MM.1S (cell line): ENCODE results near the gene SMURF2.

Source experiments
- EZH2 ChIP-seq: fragments of 300-600 bp; sonication (generic); optimal IDR thresholded peaks from 2 replicates; pipeline ENCODE3; 2017; ENCODE audit warnings: low read depth, mild to moderate bottlenecking, antibody characterized with exemption, low read length, mixed read lengths
- EZH2phosphoT487 ChIP-seq: fragments of 300-600 bp; sonication (generic); IDR thresholded peaks from 2 replicates; pipeline ENCODE4 v1.6.1; 2018; ENCODE audit warnings: antibody characterized with exemption, low read length
- TF ChIP-seq, protein P1 (sequence below): fragments of 300-600 bp; sonication (generic); IDR thresholded peaks from 2 replicates; pipeline ENCODE4 v1.5.1; 2016; ENCODE audit warnings: antibody characterized with exemption, low read length, mixed read lengths

DNA sequence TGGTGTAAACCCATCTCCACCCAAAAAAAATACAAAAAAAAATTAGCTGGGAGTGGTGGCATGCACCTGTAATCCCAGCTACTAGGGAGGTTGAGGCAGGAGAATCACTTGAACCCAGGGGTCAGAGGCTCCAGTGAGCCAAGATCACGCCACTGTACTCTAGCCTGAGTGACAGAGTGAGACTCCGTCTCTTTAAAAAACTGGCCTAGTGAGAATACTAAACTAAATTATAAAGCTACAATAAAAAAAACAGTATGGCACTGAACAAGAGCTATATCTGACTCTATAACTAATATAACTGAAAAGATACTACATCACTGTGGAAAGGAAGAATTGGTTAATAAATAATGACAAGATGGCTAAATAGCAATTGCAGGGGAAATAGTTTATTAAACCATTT is 6.4 kb downstream of the SMURF2 start:
- TF ChIP-seq, protein P1, sequence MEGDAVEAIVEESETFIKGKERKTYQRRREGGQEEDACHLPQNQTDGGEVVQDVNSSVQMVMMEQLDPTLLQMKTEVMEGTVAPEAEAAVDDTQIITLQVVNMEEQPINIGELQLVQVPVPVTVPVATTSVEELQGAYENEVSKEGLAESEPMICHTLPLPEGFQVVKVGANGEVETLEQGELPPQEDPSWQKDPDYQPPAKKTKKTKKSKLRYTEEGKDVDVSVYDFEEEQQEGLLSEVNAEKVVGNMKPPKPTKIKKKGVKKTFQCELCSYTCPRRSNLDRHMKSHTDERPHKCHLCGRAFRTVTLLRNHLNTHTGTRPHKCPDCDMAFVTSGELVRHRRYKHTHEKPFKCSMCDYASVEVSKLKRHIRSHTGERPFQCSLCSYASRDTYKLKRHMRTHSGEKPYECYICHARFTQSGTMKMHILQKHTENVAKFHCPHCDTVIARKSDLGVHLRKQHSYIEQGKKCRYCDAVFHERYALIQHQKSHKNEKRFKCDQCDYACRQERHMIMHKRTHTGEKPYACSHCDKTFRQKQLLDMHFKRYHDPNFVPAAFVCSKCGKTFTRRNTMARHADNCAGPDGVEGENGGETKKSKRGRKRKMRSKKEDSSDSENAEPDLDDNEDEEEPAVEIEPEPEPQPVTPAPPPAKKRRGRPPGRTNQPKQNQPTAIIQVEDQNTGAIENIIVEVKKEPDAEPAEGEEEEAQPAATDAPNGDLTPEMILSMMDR: no peak
- TF ChIP-seq EZH2 (no peak), EZH2phosphoT487 (no peak)
